ENCODE measurements around the gene EEF1AKMT1. TPM values are rescaled to one million over a fixed set of nuclear protein-coding genes. Genes with fewer than 3 reads are reported as not detected.

Gene EEF1AKMT1
- total RNA-seq, 4 donors from 2014 or later: 13.1 to 18.7 (median 14.8) TPM

- H3K27ac ChIP-seq (replicated peaks in 1 of 4): peak overlapping the region; percentile 78 to 85 (median 82)
- peaks cover 29 to 72% (median 68%) of the 10 kb centered on the region in 4 donors for H3K4me1 ChIP-seq
- DNase-seq (ENCODE audit: extremely low spot score): no peak
- H3K27me3 ChIP-seq: no peaks in the 10 kb centered on the region
- H3K4me3 ChIP-seq: no peak overlapping the region
- peaks cover 0 to 6% (median 0%) of the 10 kb centered on the region in 4 donors for H3K36me3 ChIP-seq
- intact Hi-C loops (cut with DNase I): no loop called here
- TF ChIP-seq EP300 (IDR thresholded peaks at IDR 0.05) (no peak), POLR2A (IDR thresholded peaks at IDR 0.05; ENCODE audit: low read depth) (no peak), POLR2AphosphoS5 (IDR thresholded peaks at IDR 0.05) (no peak)
- TF ChIP-seq, protein P1, sequence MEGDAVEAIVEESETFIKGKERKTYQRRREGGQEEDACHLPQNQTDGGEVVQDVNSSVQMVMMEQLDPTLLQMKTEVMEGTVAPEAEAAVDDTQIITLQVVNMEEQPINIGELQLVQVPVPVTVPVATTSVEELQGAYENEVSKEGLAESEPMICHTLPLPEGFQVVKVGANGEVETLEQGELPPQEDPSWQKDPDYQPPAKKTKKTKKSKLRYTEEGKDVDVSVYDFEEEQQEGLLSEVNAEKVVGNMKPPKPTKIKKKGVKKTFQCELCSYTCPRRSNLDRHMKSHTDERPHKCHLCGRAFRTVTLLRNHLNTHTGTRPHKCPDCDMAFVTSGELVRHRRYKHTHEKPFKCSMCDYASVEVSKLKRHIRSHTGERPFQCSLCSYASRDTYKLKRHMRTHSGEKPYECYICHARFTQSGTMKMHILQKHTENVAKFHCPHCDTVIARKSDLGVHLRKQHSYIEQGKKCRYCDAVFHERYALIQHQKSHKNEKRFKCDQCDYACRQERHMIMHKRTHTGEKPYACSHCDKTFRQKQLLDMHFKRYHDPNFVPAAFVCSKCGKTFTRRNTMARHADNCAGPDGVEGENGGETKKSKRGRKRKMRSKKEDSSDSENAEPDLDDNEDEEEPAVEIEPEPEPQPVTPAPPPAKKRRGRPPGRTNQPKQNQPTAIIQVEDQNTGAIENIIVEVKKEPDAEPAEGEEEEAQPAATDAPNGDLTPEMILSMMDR (IDR thresholded peaks at IDR 0.05): no peak
- 31% methylated on average over 1 of the region's 1 CpG for WGBS
- H3K9me3 ChIP-seq: no peaks in the 10 kb centered on the region
Measured at GRCh38 chr13:20815464-20815863, 41.7 kb upstream of the EEF1AKMT1 start.

- 13% methylated on average over 5 of the region's 5 CpGs for WGBS
- intact Hi-C loops (cut with DNase I): loop anchor here (5.0 kb wide), 1 partner anchor 42 kb away; the partner anchor contains the start of gene EEF1AKMT1
- peak overlapping the region in 1 of 4 donors; percentile 25 for H3K4me3 ChIP-seq
- TF ChIP-seq EP300 (IDR thresholded peaks at IDR 0.05) (no peak), POLR2AphosphoS5 (IDR thresholded peaks at IDR 0.05) (peak; percentile 81 to 92)
- no peaks in the 10 kb centered on the region for H3K9me3 ChIP-seq
- peak; percentile 96 for DNase-seq (ENCODE audit: extremely low spot score)
- H3K27ac ChIP-seq (replicated peaks in 1 of 4): peak overlapping the region; percentile 78 to 85 (median 82)
- no peaks in the 10 kb centered on the region for H3K27me3 ChIP-seq
- H3K4me1 ChIP-seq: peaks cover 29 to 64% (median 57%) of the 10 kb centered on the region in 4 donors
- H3K36me3 ChIP-seq: peaks cover 0 to 10% (median 2%) of the 10 kb centered on the region in 4 donors
Measured at GRCh38 chr13:20814224-20814910, 40.6 kb upstream of the EEF1AKMT1 start.

DNA sequence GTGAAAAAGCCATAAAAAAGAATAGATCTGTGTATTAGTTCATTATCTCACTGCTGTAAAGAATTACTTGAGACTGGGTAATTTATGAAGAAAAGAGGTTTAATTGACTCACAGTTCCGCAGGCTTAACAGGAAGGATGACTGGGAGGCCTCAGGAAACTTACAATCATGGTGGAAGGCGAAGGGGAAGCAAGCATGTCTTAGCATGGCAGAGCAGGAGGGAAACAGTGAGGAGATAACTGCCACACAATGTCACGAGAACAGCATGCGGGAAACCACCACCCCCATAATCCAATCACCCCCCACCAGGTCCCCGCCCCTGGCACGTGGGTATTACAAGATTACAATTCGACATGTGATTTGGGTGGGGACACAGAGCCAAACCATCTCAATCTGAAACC, 39.1 kb upstream of the EEF1AKMT1 start:
- intact Hi-C loops (cut with DNase I): loop anchor here (5.0 kb wide), 1 partner anchor 41 kb away; the partner anchor contains the start of gene EEF1AKMT1

DNA sequence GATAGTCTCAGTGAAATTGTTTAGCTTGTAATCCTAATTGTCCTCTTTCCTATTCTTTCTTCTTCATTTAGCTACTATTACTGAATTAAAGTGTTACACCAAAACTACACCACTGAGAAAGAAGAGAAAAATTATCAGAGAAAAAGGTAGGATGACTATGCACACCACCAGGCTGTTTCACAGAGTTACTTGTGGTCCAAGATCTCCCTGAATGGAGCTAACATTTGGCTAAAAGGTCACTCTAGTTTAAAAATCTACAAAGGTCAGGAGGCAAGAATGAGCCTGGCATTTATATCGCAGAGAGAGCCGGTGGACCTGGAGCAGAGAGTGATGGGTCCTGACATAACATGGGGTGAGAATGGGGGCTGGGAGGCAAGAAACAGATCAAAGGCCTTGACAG, 37.0 kb upstream of the EEF1AKMT1 start:
- Histone ChIP-seq H3K27ac (replicated peaks in 1 of 4) (peak overlapping the region in 1 of 4 donors; percentile 21), H3K4me1 (peaks cover 25 to 40% (median 34%) of the 10 kb centered on the region in 4 donors), H3K9me3 (no peaks in the 10 kb centered on the region), H3K36me3 (peaks cover 5 to 43% (median 23%) of the 10 kb centered on the region in 4 donors), H3K4me3 (no peak overlapping the region), H3K27me3 (no peaks in the 10 kb centered on the region)
- 77% methylated on average over 2 of the region's 2 CpGs for WGBS
- intact Hi-C loops (cut with DNase I): loop anchor here (5.0 kb wide), 1 partner anchor 39 kb away; the partner anchor contains the start of gene EEF1AKMT1
- no peak for TF ChIP-seq EP300 (IDR thresholded peaks at IDR 0.05)
- TF ChIP-seq POLR2AphosphoS5 (IDR thresholded peaks at IDR 0.05): no peak
- TF ChIP-seq, protein P1 (IDR thresholded peaks at IDR 0.05): no peak
- no peak for TF ChIP-seq POLR2A (IDR thresholded peaks at IDR 0.05; ENCODE audit: low read depth)
- DNase-seq (ENCODE audit: extremely low spot score): no peak

More for the DNA sequence above, 39.1 kb upstream of the EEF1AKMT1 start:
- H3K4me1 ChIP-seq: peaks cover 29 to 60% (median 53%) of the 10 kb centered on the region in 4 donors
- no peaks in the 10 kb centered on the region for H3K9me3 ChIP-seq
- no peak for DNase-seq (ENCODE audit: extremely low spot score)
- peaks cover 5 to 25% (median 13%) of the 10 kb centered on the region in 4 donors for H3K36me3 ChIP-seq
- H3K27ac ChIP-seq (replicated peaks in 1 of 4): peak overlapping the region; percentile 78 to 85 (median 82)
- 88% methylated on average over 7 of the region's 7 CpGs for WGBS
- H3K27me3 ChIP-seq: no peaks in the 10 kb centered on the region
- H3K4me3 ChIP-seq: no peak overlapping the region
- TF ChIP-seq EP300 (IDR thresholded peaks at IDR 0.05) (no peak), POLR2AphosphoS5 (IDR thresholded peaks at IDR 0.05) (no peak), POLR2A (IDR thresholded peaks at IDR 0.05; ENCODE audit: low read depth) (no peak)
- TF ChIP-seq, protein P1 (IDR thresholded peaks at IDR 0.05): no peak

- H3K27me3 ChIP-seq: no peaks in the 10 kb centered on the region
- no peaks in the 10 kb centered on the region for H3K9me3 ChIP-seq
- DNase-seq (ENCODE audit: extremely low spot score): no peak
- WGBS: 92% methylated on average over 4 of the region's 4 CpGs
- peaks cover 15 to 21% (median 16%) of the 10 kb centered on the region in 4 donors for H3K4me1 ChIP-seq
- TF ChIP-seq POLR2A (IDR thresholded peaks at IDR 0.05; ENCODE audit: low read depth) (no peak), POLR2AphosphoS5 (IDR thresholded peaks at IDR 0.05) (no peak), EP300 (IDR thresholded peaks at IDR 0.05) (no peak)
- TF ChIP-seq, protein P1 (IDR thresholded peaks at IDR 0.05): no peak
- intact Hi-C loops (cut with DNase I): no loop called here
- no peak overlapping the region for H3K4me3 ChIP-seq
- H3K36me3 ChIP-seq: peaks cover 5 to 53% (median 23%) of the 10 kb centered on the region in 4 donors
- H3K27ac ChIP-seq (replicated peaks in 1 of 4): no peak overlapping the region
Measured at GRCh38 chr13:20808874-20809273, 35.1 kb upstream of the EEF1AKMT1 start.
